A673 (cell line): ENCODE data around the gene ROPN1. TPM values are rescaled to one million over a fixed set of nuclear protein-coding genes. Genes with fewer than 3 reads are reported as not detected.
"Not testable (repeated sequence)": the region's sequence is repeated elsewhere in the genome, so short reads cannot be mapped to it uniquely, and the experiment has no call there.

Source experiments
- BruUV-seq: library from RNA; stranded (reverse); fragments of 400-500 nt; replicated peaks from 2 replicates; lab custom pipeline; 2021; lab: Mats Ljungman, UMichigan
- CTCF ChIA-PET: fragments of 300-600 bp; sonication (Branson Sonifier 250); formaldehyde crosslinking; loops from one replicate; lab custom pipeline; 2022; ENCODE audit warnings: antibody characterized with exemption; lab: Charles Lee
- POLR2A ChIA-PET: fragments of 300-600 bp; sonication (Branson Sonifier 250); formaldehyde crosslinking; loops from one replicate; lab custom pipeline; 2022; ENCODE audit warnings: antibody characterized with exemption; ENCODE audit not compliant: low non-redundant PET; lab: Charles Lee
- DNase-seq: peaks from one replicate; pipeline ENCODE4 v3.0.0-alpha.2; 2015; ENCODE audit warnings: low spot score
- H3K27ac ChIP-seq: fragments of 200-600 bp; sonication (generic); 2 replicates; pipeline ENCODE4 v1.5.1; 2016; ENCODE audit warnings: mixed run types, low read depth, mild to moderate bottlenecking, mixed read lengths, antibody characterized with exemption, low read length; ENCODE audit not compliant: poor library complexity, severe bottlenecking
- H3K27me3 ChIP-seq: fragments of 200-600 bp; sonication (generic); replicated peaks from 2 replicates; pipeline ENCODE4 v1.6.1; 2017; ENCODE audit warnings: mixed run types, low read depth, mild to moderate bottlenecking, mixed read lengths, antibody characterized with exemption, low read length; ENCODE audit not compliant: insufficient read depth, poor library complexity
- H3K36me3 ChIP-seq: fragments of 200-600 bp; sonication (generic); 2 replicates; pipeline ENCODE4 v1.6.1; 2016; ENCODE audit warnings: mixed run types, mild to moderate bottlenecking, mixed read lengths, antibody characterized with exemption, low read length; ENCODE audit not compliant: insufficient read depth, poor library complexity, severe bottlenecking
- H3K4me1 ChIP-seq: fragments of 200-600 bp; sonication (generic); 2 replicates; pipeline ENCODE4 v1.6.1; 2017; ENCODE audit warnings: mixed run types, mild to moderate bottlenecking, mixed read lengths, antibody characterized with exemption, low read length; ENCODE audit not compliant: insufficient read depth, poor library complexity, severe bottlenecking
- H3K4me3 ChIP-seq: fragments of 200-600 bp; sonication (generic); 2 replicates; pipeline ENCODE4 v1.5.1; 2016; ENCODE audit warnings: low read depth, mixed run types, mild to moderate bottlenecking, mixed read lengths, low read length; ENCODE audit not compliant: poor library complexity, severe bottlenecking
- H3K9me3 ChIP-seq: fragments of 200-600 bp; sonication (generic); 2 replicates; pipeline ENCODE4 v1.6.1; 2016; ENCODE audit warnings: mixed run types, low read depth, mild to moderate bottlenecking, mixed read lengths, antibody characterized with exemption, low read length; ENCODE audit not compliant: poor library complexity, severe bottlenecking
- CTCF ChIP-seq: fragments of 300-800, 200-600 bp; sonication (generic); conservative IDR thresholded peaks from 2 replicates; pipeline ENCODE4 v1.5.1; 2017; ENCODE audit warnings: low read depth, mild to moderate bottlenecking, antibody characterized with exemption, low read length, moderate library complexity, mixed read lengths
- intact Hi-C: fragments of 100-400 bp; cut with micrococcal nuclease; formaldehyde crosslinking; loops from one replicate; pipeline ENCODE4 v1.10.0; 2022; ENCODE audit not compliant: unreplicated experiment
- total RNA-seq: library from RNA; stranded (reverse); gene quantifications from 2 replicates; pipeline ENCODE4 v1.2.3, GENCODE V29; 2021

ROPN1 gene
- total RNA-seq, 1 experiment from 2014 or later, result not detected

- POLR2A ChIA-PET, result interaction anchor here (0.6 kb wide), 1 partner anchor 10 kb away, joined by 3 read pairs; no protein-coding TSS in a partner anchor
- peak overlapping the region; percentile 28 for H3K4me3 ChIP-seq
- peak; percentile 52 for DNase-seq
- not testable (repeated sequence) for H3K4me1 ChIP-seq, H3K36me3 ChIP-seq, BruUV-seq, H3K9me3 ChIP-seq, H3K27ac ChIP-seq
- H3K27me3 ChIP-seq, result peaks cover 45% of the 10 kb centered on the region
- TF ChIP-seq CTCF, result peak; percentile 69
- intact Hi-C loops, result loop anchor here (10.0 kb wide), 1 partner anchor 235 kb away; no protein-coding TSS in a partner anchor
- CTCF ChIA-PET, result interaction anchor here (1.2 kb wide), 1 partner anchor 199 kb away, joined by 3 read pairs; no protein-coding TSS in a partner anchor
Observed at GRCh38 chr3:123979525-123980501, 12.1 kb downstream of the ROPN1 start.

- H3K27ac ChIP-seq, DNase-seq, H3K4me3 ChIP-seq, H3K9me3 ChIP-seq, H3K36me3 ChIP-seq, CTCF ChIA-PET, POLR2A ChIA-PET, intact Hi-C loops, H3K4me1 ChIP-seq, BruUV-seq: not testable (repeated sequence)
- peaks cover 19% of the 10 kb centered on the region for H3K27me3 ChIP-seq
Observed at GRCh38 chr3:123976904-123977303, 15.0 kb downstream of the ROPN1 start.

- BruUV-seq, intact Hi-C loops: not testable (repeated sequence)
Observed at GRCh38 chr3:123976181-123976898, 15.6 kb downstream of the ROPN1 start.

GRCh38 chr3:123975030-123975429, 16.9 kb downstream of the ROPN1 start:
- H3K4me1 ChIP-seq, CTCF ChIA-PET, BruUV-seq, POLR2A ChIA-PET, H3K27me3 ChIP-seq, H3K27ac ChIP-seq, H3K4me3 ChIP-seq, intact Hi-C loops, H3K9me3 ChIP-seq, H3K36me3 ChIP-seq, DNase-seq: not testable (repeated sequence)

More at GRCh38 chr3:123976181-123976898, 15.6 kb downstream of the ROPN1 start:
- H3K36me3 ChIP-seq, DNase-seq, H3K4me3 ChIP-seq, POLR2A ChIA-PET, H3K27ac ChIP-seq, H3K4me1 ChIP-seq, CTCF ChIA-PET, H3K9me3 ChIP-seq: not testable (repeated sequence)
- H3K27me3 ChIP-seq, result peaks cover 14% of the 10 kb centered on the region
